DOHH2 (cell line): ENCODE results near the gene CA4.
"Not testable (repeated sequence)": the region's sequence is repeated elsewhere in the genome, so short reads cannot be mapped to it uniquely, and the experiment has no call there.

Experiments used
- H3F3A ChIP-seq: fragments of 200-600 bp; sonication (generic), shearing (Covaris generic); 2 replicates; pipeline ENCODE4 v1.6.0; 2016; ENCODE audit warnings: antibody characterized with exemption, mild to moderate bottlenecking; ENCODE audit not compliant: control insufficient read depth, insufficient read depth
- H3K27ac ChIP-seq: fragments of 200-600 bp; sonication (generic); 2 replicates; pipeline ENCODE4 v1.5.1; 2014; ENCODE audit warnings: low read depth, mild to moderate bottlenecking, low read length, moderate library complexity
- H3K27me3 ChIP-seq: fragments of 200-600 bp; sonication (generic); 2 replicates; pipeline ENCODE4 v1.6.1; 2014; ENCODE audit warnings: mild to moderate bottlenecking, low read length, mixed read lengths; ENCODE audit not compliant: control insufficient read depth
- H3K36me3 ChIP-seq: fragments of 200-600 bp; sonication (generic); 2 replicates; pipeline ENCODE4 v1.6.1; 2014; ENCODE audit warnings: mild to moderate bottlenecking, low read length, moderate library complexity, mixed read lengths; ENCODE audit not compliant: control insufficient read depth
- H3K4me1 ChIP-seq: fragments of 200-600 bp; sonication (generic); 2 replicates; pipeline ENCODE4 v1.6.1; 2014; ENCODE audit warnings: mild to moderate bottlenecking, low read length, mixed read lengths; ENCODE audit not compliant: control insufficient read depth
- H3K4me2 ChIP-seq: fragments of 200-600 bp; sonication (generic); 2 replicates; pipeline ENCODE4 v1.6.0; 2014; ENCODE audit warnings: mild to moderate bottlenecking, low read length, moderate library complexity
- H3K4me3 ChIP-seq: fragments of 200-600 bp; sonication (generic); 2 replicates; pipeline ENCODE4 v1.5.1; 2014; ENCODE audit warnings: mild to moderate bottlenecking, low read length, mixed read lengths
- H3K79me2 ChIP-seq: fragments of 200-600 bp; sonication (generic); 2 replicates; pipeline ENCODE4 v1.6.1; 2014; ENCODE audit warnings: mild to moderate bottlenecking, low read length, mixed read lengths; ENCODE audit not compliant: control insufficient read depth
- H3K9me2 ChIP-seq: fragments of 200-600 bp; sonication (generic); replicated peaks from 2 replicates; pipeline ENCODE4 v1.6.1; 2014; ENCODE audit warnings: mild to moderate bottlenecking, low read length, mixed read lengths; ENCODE audit not compliant: control insufficient read depth
- H3K9me3 ChIP-seq: fragments of 200-600 bp; sonication (generic); 2 replicates; pipeline ENCODE4 v1.6.1; 2014; ENCODE audit warnings: antibody characterized with exemption, low read length, mixed read lengths; ENCODE audit not compliant: control insufficient read depth, insufficient read depth
- H4K20me1 ChIP-seq: fragments of 200-600 bp; sonication (generic); 2 replicates; pipeline ENCODE4 v1.6.0; 2014; ENCODE audit warnings: low read depth, mild to moderate bottlenecking, antibody characterized with exemption, low read length, moderate library complexity; ENCODE audit not compliant: control insufficient read depth, insufficient read depth
- CTCF ChIP-seq: fragments of 200-600 bp; sonication (generic); IDR thresholded peaks from one replicate; pipeline ENCODE4 v1.5.1; 2014; ENCODE audit warnings: antibody characterized with exemption, mild to moderate bottlenecking, low read depth, low read length; ENCODE audit not compliant: poor library complexity, severe bottlenecking
- EZH2phosphoT487 ChIP-seq: fragments of 200-600 bp; sonication (generic); IDR thresholded peaks from 2 replicates; pipeline ENCODE4 v1.6.1; 2017; ENCODE audit warnings: borderline replicate concordance, mild to moderate bottlenecking, antibody characterized with exemption, low read length, moderate library complexity, mixed read lengths

CA4 gene

GRCh38 chr17:60119162-60119561 lies 30.6 kb upstream of the CA4 start:
- not testable (repeated sequence) for H4K20me1 ChIP-seq, H3K36me3 ChIP-seq, H3K4me3 ChIP-seq, H3K9me3 ChIP-seq, H3K9me2 ChIP-seq, H3K4me1 ChIP-seq, H3K4me2 ChIP-seq, H3F3A ChIP-seq, H3K79me2 ChIP-seq, H3K27me3 ChIP-seq, H3K27ac ChIP-seq

- not testable (repeated sequence) for H4K20me1 ChIP-seq, H3K9me2 ChIP-seq, H3K4me3 ChIP-seq, H3K79me2 ChIP-seq, H3K4me2 ChIP-seq, H3K9me3 ChIP-seq, H3K36me3 ChIP-seq, H3F3A ChIP-seq, H3K4me1 ChIP-seq, H3K27ac ChIP-seq, H3K27me3 ChIP-seq
Measured at GRCh38 chr17:60119807-60120748, 29.7 kb upstream of the CA4 start.

- Histone ChIP-seq H3K4me3 (no peak overlapping the region), H3K36me3 (no peaks in the 10 kb centered on the region), H3K79me2 (no peaks in the 10 kb centered on the region), H3F3A (no peaks in the 10 kb centered on the region), H3K4me2 (no peak overlapping the region), H3K27ac (no peak overlapping the region), H4K20me1 (no peaks in the 10 kb centered on the region), H3K4me1 (no peaks in the 10 kb centered on the region), H3K27me3 (0 out of 2 replicates have a peak, but pooled peaks cover 3% of the 10 kb centered on the region), H3K9me3 (no peaks in the 10 kb centered on the region), H3K9me2 (no peaks in the 10 kb centered on the region)
- TF ChIP-seq CTCF (no peak), EZH2phosphoT487 (no peak)
Measured at GRCh38 chr17:60127068-60128064, 22.4 kb upstream of the CA4 start.

- Histone ChIP-seq H3K27ac (no peak overlapping the region), H3K4me2 (no peak overlapping the region), H3K4me3 (no peak overlapping the region), H3K27me3 (0 out of 2 replicates have a peak, but pooled peaks cover 3% of the 10 kb centered on the region), H3K9me3 (no peaks in the 10 kb centered on the region), H3F3A (no peaks in the 10 kb centered on the region), H4K20me1 (no peaks in the 10 kb centered on the region), H3K36me3 (no peaks in the 10 kb centered on the region), H3K4me1 (no peaks in the 10 kb centered on the region), H3K9me2 (no peaks in the 10 kb centered on the region), H3K79me2 (no peaks in the 10 kb centered on the region)
- TF ChIP-seq CTCF (no peak), EZH2phosphoT487 (no peak)
Measured at GRCh38 chr17:60128171-60128859, 21.5 kb upstream of the CA4 start.
